Activated CD4-positive, alpha-beta T cell treated with anti-CD3 and anti-CD28 coated beads, Interleukin-2, amount 50 U/mL, for 1 hour (primary cell): ENCODE data around the gene GCFC2.

Experiments
- DNase-seq: peaks from one replicate; pipeline ENCODE4 v3.0.0-alpha.2; 2020

Gene GCFC2

GRCh38 chr2:75621228-75621627, 89.5 kb downstream of the GCFC2 start:
- no peak for DNase-seq

- no peak for DNase-seq
These were observed 90.6 kb downstream of the GCFC2 start for GRCh38 chr2:75619956-75620740.

DNA sequence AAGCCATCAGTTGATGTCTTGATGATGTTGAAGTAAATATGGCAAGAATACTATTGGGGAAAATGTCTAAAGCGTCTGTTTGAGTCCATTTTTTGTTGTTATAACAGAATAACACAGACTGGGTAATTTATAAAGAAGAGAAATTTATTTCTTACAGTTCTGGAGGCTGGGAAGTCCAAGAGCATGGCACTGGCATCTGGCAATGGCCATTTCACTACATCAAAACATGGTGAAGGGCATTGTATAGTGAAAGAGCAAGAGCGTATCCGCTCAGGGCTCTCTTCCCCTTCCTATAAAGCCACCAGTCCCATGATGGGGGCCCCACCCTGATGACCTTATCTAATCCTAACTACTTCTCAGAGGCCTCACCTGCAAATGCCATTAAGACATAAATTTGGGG, 93.8 kb downstream of the GCFC2 start:
- DNase-seq = no peak

GRCh38 chr2:75616406-75616805, 94.3 kb downstream of the GCFC2 start:
- no peak for DNase-seq

GRCh38 chr2:75614162-75614651, 96.5 kb downstream of the GCFC2 start:
- no peak for DNase-seq

- no peak for DNase-seq
These were observed 97.9 kb downstream of the GCFC2 start for GRCh38 chr2:75612862-75613243.
